ENCODE results near the gene C11orf68. TPM values are rescaled to one million over a fixed set of nuclear protein-coding genes. Genes with fewer than 3 reads are reported as not detected.

C11orf68 gene
- total and polyA plus RNA-seq, 9 of the 15 experiments (the other 6 are each of a cell fraction or from before 2014, with no cell fraction given) = 3.6 to 35.9 (median 12.8) TPM

DNA sequence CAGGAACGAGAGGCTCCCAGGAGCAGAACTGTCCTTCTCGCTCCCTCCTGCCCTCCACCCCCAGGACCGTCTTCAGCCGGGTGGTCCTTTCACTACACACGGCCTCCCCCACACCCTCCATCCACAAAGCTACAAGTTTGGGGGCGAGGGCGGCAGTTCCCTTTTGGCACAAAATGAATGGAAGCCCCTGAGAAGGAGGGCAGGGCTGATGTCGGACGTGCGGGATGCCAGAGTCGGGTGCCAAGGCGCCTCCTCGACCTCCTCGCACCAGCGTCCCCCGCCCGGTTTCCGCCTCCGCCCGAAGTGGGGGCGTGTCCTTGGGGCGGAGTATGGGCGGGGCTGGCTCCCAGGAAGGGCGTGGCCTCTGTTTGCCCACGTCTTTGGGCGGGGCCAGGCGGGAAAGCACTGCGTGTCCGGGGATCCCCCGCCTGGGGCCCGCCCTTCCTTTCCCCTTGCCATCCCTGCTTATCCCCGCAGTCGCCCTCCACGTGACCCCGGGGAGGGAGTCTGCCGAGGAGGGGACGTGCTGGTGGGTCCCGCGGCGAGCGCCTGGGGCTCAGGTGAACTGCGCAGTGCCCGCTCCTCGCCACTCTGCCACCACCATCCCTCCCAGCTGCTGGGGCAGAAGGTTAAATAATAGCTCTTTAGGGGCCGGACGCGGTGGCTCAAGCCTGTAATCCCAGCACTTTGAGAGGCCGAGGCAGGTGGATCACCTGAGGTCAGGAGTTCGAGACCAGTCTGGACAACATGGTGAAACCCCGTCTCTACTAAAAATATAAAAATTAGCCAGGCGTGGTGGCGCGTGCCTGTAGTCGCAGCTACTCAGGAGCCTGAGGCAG lies 45.3 kb downstream of the C11orf68 start (continued):
- TF ChIP-seq, protein P1, sequence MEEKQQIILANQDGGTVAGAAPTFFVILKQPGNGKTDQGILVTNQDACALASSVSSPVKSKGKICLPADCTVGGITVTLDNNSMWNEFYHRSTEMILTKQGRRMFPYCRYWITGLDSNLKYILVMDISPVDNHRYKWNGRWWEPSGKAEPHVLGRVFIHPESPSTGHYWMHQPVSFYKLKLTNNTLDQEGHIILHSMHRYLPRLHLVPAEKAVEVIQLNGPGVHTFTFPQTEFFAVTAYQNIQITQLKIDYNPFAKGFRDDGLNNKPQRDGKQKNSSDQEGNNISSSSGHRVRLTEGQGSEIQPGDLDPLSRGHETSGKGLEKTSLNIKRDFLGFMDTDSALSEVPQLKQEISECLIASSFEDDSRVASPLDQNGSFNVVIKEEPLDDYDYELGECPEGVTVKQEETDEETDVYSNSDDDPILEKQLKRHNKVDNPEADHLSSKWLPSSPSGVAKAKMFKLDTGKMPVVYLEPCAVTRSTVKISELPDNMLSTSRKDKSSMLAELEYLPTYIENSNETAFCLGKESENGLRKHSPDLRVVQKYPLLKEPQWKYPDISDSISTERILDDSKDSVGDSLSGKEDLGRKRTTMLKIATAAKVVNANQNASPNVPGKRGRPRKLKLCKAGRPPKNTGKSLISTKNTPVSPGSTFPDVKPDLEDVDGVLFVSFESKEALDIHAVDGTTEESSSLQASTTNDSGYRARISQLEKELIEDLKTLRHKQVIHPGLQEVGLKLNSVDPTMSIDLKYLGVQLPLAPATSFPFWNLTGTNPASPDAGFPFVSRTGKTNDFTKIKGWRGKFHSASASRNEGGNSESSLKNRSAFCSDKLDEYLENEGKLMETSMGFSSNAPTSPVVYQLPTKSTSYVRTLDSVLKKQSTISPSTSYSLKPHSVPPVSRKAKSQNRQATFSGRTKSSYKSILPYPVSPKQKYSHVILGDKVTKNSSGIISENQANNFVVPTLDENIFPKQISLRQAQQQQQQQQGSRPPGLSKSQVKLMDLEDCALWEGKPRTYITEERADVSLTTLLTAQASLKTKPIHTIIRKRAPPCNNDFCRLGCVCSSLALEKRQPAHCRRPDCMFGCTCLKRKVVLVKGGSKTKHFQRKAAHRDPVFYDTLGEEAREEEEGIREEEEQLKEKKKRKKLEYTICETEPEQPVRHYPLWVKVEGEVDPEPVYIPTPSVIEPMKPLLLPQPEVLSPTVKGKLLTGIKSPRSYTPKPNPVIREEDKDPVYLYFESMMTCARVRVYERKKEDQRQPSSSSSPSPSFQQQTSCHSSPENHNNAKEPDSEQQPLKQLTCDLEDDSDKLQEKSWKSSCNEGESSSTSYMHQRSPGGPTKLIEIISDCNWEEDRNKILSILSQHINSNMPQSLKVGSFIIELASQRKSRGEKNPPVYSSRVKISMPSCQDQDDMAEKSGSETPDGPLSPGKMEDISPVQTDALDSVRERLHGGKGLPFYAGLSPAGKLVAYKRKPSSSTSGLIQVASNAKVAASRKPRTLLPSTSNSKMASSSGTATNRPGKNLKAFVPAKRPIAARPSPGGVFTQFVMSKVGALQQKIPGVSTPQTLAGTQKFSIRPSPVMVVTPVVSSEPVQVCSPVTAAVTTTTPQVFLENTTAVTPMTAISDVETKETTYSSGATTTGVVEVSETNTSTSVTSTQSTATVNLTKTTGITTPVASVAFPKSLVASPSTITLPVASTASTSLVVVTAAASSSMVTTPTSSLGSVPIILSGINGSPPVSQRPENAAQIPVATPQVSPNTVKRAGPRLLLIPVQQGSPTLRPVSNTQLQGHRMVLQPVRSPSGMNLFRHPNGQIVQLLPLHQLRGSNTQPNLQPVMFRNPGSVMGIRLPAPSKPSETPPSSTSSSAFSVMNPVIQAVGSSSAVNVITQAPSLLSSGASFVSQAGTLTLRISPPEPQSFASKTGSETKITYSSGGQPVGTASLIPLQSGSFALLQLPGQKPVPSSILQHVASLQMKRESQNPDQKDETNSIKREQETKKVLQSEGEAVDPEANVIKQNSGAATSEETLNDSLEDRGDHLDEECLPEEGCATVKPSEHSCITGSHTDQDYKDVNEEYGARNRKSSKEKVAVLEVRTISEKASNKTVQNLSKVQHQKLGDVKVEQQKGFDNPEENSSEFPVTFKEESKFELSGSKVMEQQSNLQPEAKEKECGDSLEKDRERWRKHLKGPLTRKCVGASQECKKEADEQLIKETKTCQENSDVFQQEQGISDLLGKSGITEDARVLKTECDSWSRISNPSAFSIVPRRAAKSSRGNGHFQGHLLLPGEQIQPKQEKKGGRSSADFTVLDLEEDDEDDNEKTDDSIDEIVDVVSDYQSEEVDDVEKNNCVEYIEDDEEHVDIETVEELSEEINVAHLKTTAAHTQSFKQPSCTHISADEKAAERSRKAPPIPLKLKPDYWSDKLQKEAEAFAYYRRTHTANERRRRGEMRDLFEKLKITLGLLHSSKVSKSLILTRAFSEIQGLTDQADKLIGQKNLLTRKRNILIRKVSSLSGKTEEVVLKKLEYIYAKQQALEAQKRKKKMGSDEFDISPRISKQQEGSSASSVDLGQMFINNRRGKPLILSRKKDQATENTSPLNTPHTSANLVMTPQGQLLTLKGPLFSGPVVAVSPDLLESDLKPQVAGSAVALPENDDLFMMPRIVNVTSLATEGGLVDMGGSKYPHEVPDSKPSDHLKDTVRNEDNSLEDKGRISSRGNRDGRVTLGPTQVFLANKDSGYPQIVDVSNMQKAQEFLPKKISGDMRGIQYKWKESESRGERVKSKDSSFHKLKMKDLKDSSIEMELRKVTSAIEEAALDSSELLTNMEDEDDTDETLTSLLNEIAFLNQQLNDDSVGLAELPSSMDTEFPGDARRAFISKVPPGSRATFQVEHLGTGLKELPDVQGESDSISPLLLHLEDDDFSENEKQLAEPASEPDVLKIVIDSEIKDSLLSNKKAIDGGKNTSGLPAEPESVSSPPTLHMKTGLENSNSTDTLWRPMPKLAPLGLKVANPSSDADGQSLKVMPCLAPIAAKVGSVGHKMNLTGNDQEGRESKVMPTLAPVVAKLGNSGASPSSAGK (IDR thresholded peaks at IDR 0.05) = no peak
- TF ChIP-seq KLF13 (tag; IDR thresholded peaks at IDR 0.05; ENCODE audit: borderline replicate concordance, low read depth) (peak; percentile 43; the same call in 1 of the 2 replicates), ZNF217 (CRISPR knock-in tag; IDR thresholded peaks at IDR 0.05) (no peak), ZNF140 (CRISPR knock-in tag; IDR thresholded peaks at IDR 0.05) (no peak), HDAC8 (tag; IDR thresholded peaks at IDR 0.05) (no peak), MAZ (CRISPR knock-in tag; conservative IDR thresholded peaks at IDR 0.05 in 1 of 2, IDR thresholded peaks at IDR 0.05 in 1 of 2) (peak; percentile 97 to 98), SMARCC2 (IDR thresholded peaks at IDR 0.05; ENCODE audit: low read depth) (no peak), POLR2AphosphoS2 (IDR thresholded peaks at IDR 0.05; ENCODE audit: low read length) (no peak), SAP30 (IDR thresholded peaks at IDR 0.05; ENCODE audit: borderline replicate concordance, insufficient read depth, low read depth, low read length, poor library complexity, severe bottlenecking) (no peak), CREM (IDR thresholded peaks at IDR 0.05; ENCODE audit: low read depth) (peak; percentile 78)
- TF ChIP-seq, protein P2, sequence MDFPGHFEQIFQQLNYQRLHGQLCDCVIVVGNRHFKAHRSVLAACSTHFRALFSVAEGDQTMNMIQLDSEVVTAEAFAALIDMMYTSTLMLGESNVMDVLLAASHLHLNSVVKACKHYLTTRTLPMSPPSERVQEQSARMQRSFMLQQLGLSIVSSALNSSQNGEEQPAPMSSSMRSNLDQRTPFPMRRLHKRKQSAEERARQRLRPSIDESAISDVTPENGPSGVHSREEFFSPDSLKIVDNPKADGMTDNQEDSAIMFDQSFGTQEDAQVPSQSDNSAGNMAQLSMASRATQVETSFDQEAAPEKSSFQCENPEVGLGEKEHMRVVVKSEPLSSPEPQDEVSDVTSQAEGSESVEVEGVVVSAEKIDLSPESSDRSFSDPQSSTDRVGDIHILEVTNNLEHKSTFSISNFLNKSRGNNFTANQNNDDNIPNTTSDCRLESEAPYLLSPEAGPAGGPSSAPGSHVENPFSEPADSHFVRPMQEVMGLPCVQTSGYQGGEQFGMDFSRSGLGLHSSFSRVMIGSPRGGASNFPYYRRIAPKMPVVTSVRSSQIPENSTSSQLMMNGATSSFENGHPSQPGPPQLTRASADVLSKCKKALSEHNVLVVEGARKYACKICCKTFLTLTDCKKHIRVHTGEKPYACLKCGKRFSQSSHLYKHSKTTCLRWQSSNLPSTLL (IDR thresholded peaks at IDR 0.05) = no peak
